BLaER1 (cell line): Measurements from ENCODE around the gene CNTD1.
"Not testable (repeated sequence)": the region's sequence is repeated elsewhere in the genome, so short reads cannot be mapped to it uniquely, and the experiment has no call there.

ENCODE experiments used
- H3K27ac ChIP-seq: shearing (Covaris generic); formaldehyde crosslinking; 2 replicates; pipeline ENCODE4 v1.8.1; 2022
- H3K27me3 ChIP-seq: shearing (Covaris generic); formaldehyde crosslinking; 2 replicates; pipeline ENCODE4 v1.8.1; 2022
- H3K36me3 ChIP-seq: shearing (Covaris generic); formaldehyde crosslinking; 2 replicates; pipeline ENCODE4 v1.8.1; 2022
- H3K4me1 ChIP-seq: shearing (Covaris generic); formaldehyde crosslinking; 2 replicates; pipeline ENCODE4 v1.8.1; 2022
- H3K4me2 ChIP-seq: shearing (Covaris generic); formaldehyde crosslinking; 2 replicates; pipeline ENCODE4 v1.8.1; 2022
- H3K4me3 ChIP-seq: shearing (Covaris generic); formaldehyde crosslinking; 2 replicates; pipeline ENCODE4 v1.8.1; 2022
- H3K9ac ChIP-seq: shearing (Covaris generic); formaldehyde crosslinking; 2 replicates; pipeline ENCODE4 v1.8.1; 2022
- H3K9me3 ChIP-seq: shearing (Covaris generic); formaldehyde crosslinking; 2 replicates; pipeline ENCODE4 v1.8.1; 2022
- H4K20me1 ChIP-seq: shearing (Covaris generic); formaldehyde crosslinking; 2 replicates; pipeline ENCODE4 v1.8.1; 2022
- Cebpa-rat ChIP-seq: shearing (Covaris generic); IDR thresholded peaks from 2 replicates; pipeline ENCODE4 v1.8.1; 2022

The CNTD1 gene

GRCh38 chr17:42766124-42766523 is 32.5 kb upstream of the CNTD1 start:
- Histone ChIP-seq H3K27ac (no peak overlapping the region), H3K36me3 (no peaks in the 10 kb centered on the region), H3K4me3 (no peak overlapping the region), H4K20me1 (peaks cover 8% of the 10 kb centered on the region; the same call in 1 of the 2 replicates), H3K4me1 (peaks cover 7% of the 10 kb centered on the region), H3K4me2 (no peak overlapping the region), H3K9ac (no peak overlapping the region), H3K27me3 (peaks cover 22% of the 10 kb centered on the region), H3K9me3 (no peaks in the 10 kb centered on the region)
- TF ChIP-seq Cebpa-rat = no peak

GRCh38 chr17:42767512-42767911 is 31.1 kb upstream of the CNTD1 start:
- H3K4me1 ChIP-seq = peaks cover 3% of the 10 kb centered on the region
- H3K9me3 ChIP-seq = no peaks in the 10 kb centered on the region
- no peak overlapping the region for H3K4me2 ChIP-seq

GRCh38 chr17:42768006-42768405 is 30.7 kb upstream of the CNTD1 start:
- not testable (repeated sequence) for H3K9ac ChIP-seq, H3K4me3 ChIP-seq, H4K20me1 ChIP-seq, H3K27ac ChIP-seq, H3K4me1 ChIP-seq, H3K36me3 ChIP-seq, H3K9me3 ChIP-seq, H3K27me3 ChIP-seq, H3K4me2 ChIP-seq

More at GRCh38 chr17:42767512-42767911, 31.1 kb upstream of the CNTD1 start:
- Histone ChIP-seq H3K36me3 (no peaks in the 10 kb centered on the region), H3K9ac (no peak overlapping the region), H3K27ac (no peak overlapping the region), H3K4me3 (no peak overlapping the region), H3K27me3 (peaks cover 9% of the 10 kb centered on the region), H4K20me1 (no peaks in the 10 kb centered on the region)
- no peak for TF ChIP-seq Cebpa-rat

- not testable (repeated sequence) for H3K9me3 ChIP-seq, H4K20me1 ChIP-seq, H3K4me3 ChIP-seq, H3K9ac ChIP-seq, H3K4me2 ChIP-seq, H3K27ac ChIP-seq, H3K36me3 ChIP-seq
- peaks cover 18% of the 10 kb centered on the region for H3K4me1 ChIP-seq
- H3K27me3 ChIP-seq = peaks cover 14% of the 10 kb centered on the region
Measured at GRCh38 chr17:42769964-42770363, 28.7 kb upstream of the CNTD1 start.

GRCh38 chr17:42772945-42773289 is 25.7 kb upstream of the CNTD1 start:
- H4K20me1 ChIP-seq = 0 out of 2 replicates have a peak, but pooled peaks cover 1% of the 10 kb centered on the region
- H3K9ac ChIP-seq = peak overlapping the region; percentile 77
- H3K36me3 ChIP-seq = peaks cover 17% of the 10 kb centered on the region
- H3K27me3 ChIP-seq = peaks cover 17% of the 10 kb centered on the region
- H3K4me2 ChIP-seq = peak overlapping the region; percentile 67
- peak overlapping the region; percentile 72 for H3K4me3 ChIP-seq
- peaks cover 27% of the 10 kb centered on the region for H3K4me1 ChIP-seq
- no peaks in the 10 kb centered on the region for H3K9me3 ChIP-seq
- TF ChIP-seq Cebpa-rat = no peak
- H3K27ac ChIP-seq = peak overlapping the region; percentile 66

- 0 out of 2 replicates have a peak, but pooled peaks cover 4% of the 10 kb centered on the region for H4K20me1 ChIP-seq
- peak within 1 kb of the TSS; percentile 67 for H3K4me2 ChIP-seq
- H3K27me3 ChIP-seq = peaks cover 23% of the 10 kb centered on the region
- H3K27ac ChIP-seq = peak within 1 kb of the TSS; percentile 66
- peaks cover 27% of the 10 kb centered on the region for H3K4me1 ChIP-seq
- peak within 1 kb of the TSS; percentile 72 for H3K4me3 ChIP-seq
- TF ChIP-seq Cebpa-rat = no peak
- peak within 1 kb of the TSS; percentile 77 for H3K9ac ChIP-seq
- no peaks in the 10 kb centered on the region for H3K9me3 ChIP-seq
- peaks cover 23% of the 10 kb centered on the region for H3K36me3 ChIP-seq
Measured at GRCh38 chr17:42773290-42774035, 25.2 kb upstream of the CNTD1 start, which contains the start of gene VPS25. VPS25 (plus strand) TSS chr17:42773449; CDS start chr17:42773476, 27 bp downstream.

- peaks cover 30% of the 10 kb centered on the region for H3K36me3 ChIP-seq
- no peaks in the 10 kb centered on the region for H3K9me3 ChIP-seq
- H3K4me3 ChIP-seq = peak overlapping the region; percentile 72
- H3K9ac ChIP-seq = peak overlapping the region; percentile 77; the same call in 1 of the 2 replicates
- H3K4me2 ChIP-seq = peak overlapping the region; percentile 67
- H3K27me3 ChIP-seq = peaks cover 30% of the 10 kb centered on the region
- no peak overlapping the region for H3K27ac ChIP-seq
- H3K4me1 ChIP-seq = peaks cover 27% of the 10 kb centered on the region
- H4K20me1 ChIP-seq = 0 out of 2 replicates have a peak, but pooled peaks cover 8% of the 10 kb centered on the region
- TF ChIP-seq Cebpa-rat = no peak
Measured at GRCh38 chr17:42774066-42774745, 24.5 kb upstream of the CNTD1 start.

- Histone ChIP-seq H3K4me2 (0 out of 2 replicates have a peak overlapping the region, but pooled peaks have one; percentile 9), H3K27me3 (peaks cover 44% of the 10 kb centered on the region), H3K36me3 (peaks cover 39% of the 10 kb centered on the region), H3K4me3 (no peak overlapping the region), H3K4me1 (peaks cover 33% of the 10 kb centered on the region), H3K27ac (no peak overlapping the region), H3K9me3 (no peaks in the 10 kb centered on the region), H3K9ac (no peak overlapping the region), H4K20me1 (peaks cover 20% of the 10 kb centered on the region; the same call in 1 of the 2 replicates)
- TF ChIP-seq Cebpa-rat = no peak
Measured at GRCh38 chr17:42775534-42776098, 23.0 kb upstream of the CNTD1 start.

GRCh38 chr17:42778570-42778969 is 20.1 kb upstream of the CNTD1 start:
- Histone ChIP-seq H3K36me3 (peaks cover 39% of the 10 kb centered on the region), H3K9ac (no peak overlapping the region)
- TF ChIP-seq Cebpa-rat = no peak

More at GRCh38 chr17:42778570-42778969, 20.1 kb upstream of the CNTD1 start:
- no peaks in the 10 kb centered on the region for H3K9me3 ChIP-seq
- peaks cover 67% of the 10 kb centered on the region for H3K27me3 ChIP-seq
- no peak overlapping the region for H3K27ac ChIP-seq
- peaks cover 46% of the 10 kb centered on the region; the same call in 1 of the 2 replicates for H4K20me1 ChIP-seq
- peaks cover 27% of the 10 kb centered on the region for H3K4me1 ChIP-seq
- no peak overlapping the region for H3K4me2 ChIP-seq
- H3K4me3 ChIP-seq = no peak overlapping the region
